GM18951 (cell line): ENCODE data around the gene UFD1.

ENCODE experiments used
- POLR2A ChIP-seq: IDR thresholded peaks from 4 replicates; pipeline ENCODE4 v1.6.1; 2011; ENCODE audit warnings: mild to moderate bottlenecking; ENCODE audit not compliant: insufficient read length, insufficient read depth; ENCODE audit errors: extremely low read depth
- in situ Hi-C: fragments of 300-500 bp; cut with MboI; formaldehyde crosslinking; loops from one replicate; pipeline ENCODE4 v1.12.0; 2022; ENCODE audit warnings: low sequenced_read_pairs, mixed read lengths, inconsistent platforms; ENCODE audit not compliant: unreplicated experiment

Gene UFD1

GRCh38 chr22:19480173-19480568 lies 1.2 kb upstream of the UFD1 start:
- in situ Hi-C loops: no loop called here
- TF ChIP-seq POLR2A: no peak

- TF ChIP-seq POLR2A: peak; percentile 62
- in situ Hi-C loops: no loop called here
These were observed 571 bp upstream of the UFD1 start, which contains the start of gene CDC45 for GRCh38 chr22:19479355-19480172. TSS of gene CDC45 (plus strand) at chr22:19479920. CDS start at chr22:19479969, 49 bp downstream.

- TF ChIP-seq POLR2A: no peak
- in situ Hi-C loops: no loop called here
These were observed 720 bp downstream of the UFD1 start for GRCh38 chr22:19478045-19478900.

- in situ Hi-C loops: no loop called here
These were observed 1.5 kb downstream of the UFD1 start for GRCh38 chr22:19477321-19478044.

GRCh38 chr22:19476023-19476422 lies 3.0 kb downstream of the UFD1 start:
- in situ Hi-C loops: no loop called here
- TF ChIP-seq POLR2A: no peak

More at GRCh38 chr22:19477321-19478044, 1.5 kb downstream of the UFD1 start:
- TF ChIP-seq POLR2A: no peak

GRCh38 chr22:19473578-19473977 lies 5.4 kb downstream of the UFD1 start:
- TF ChIP-seq POLR2A: no peak
- in situ Hi-C loops: no loop called here

- in situ Hi-C loops: no loop called here
- no peak for TF ChIP-seq POLR2A
These were observed 6.8 kb downstream of the UFD1 start for GRCh38 chr22:19472233-19472632.

GRCh38 chr22:19471572-19471971 lies 7.4 kb downstream of the UFD1 start:
- no peak for TF ChIP-seq POLR2A
- in situ Hi-C loops: no loop called here

GRCh38 chr22:19470010-19470409 lies 9.0 kb downstream of the UFD1 start:
- in situ Hi-C loops: no loop called here

GRCh38 chr22:19469421-19469820 lies 9.6 kb downstream of the UFD1 start:
- no peak for TF ChIP-seq POLR2A
- in situ Hi-C loops: no loop called here

More at GRCh38 chr22:19470010-19470409, 9.0 kb downstream of the UFD1 start:
- no peak for TF ChIP-seq POLR2A

- no peak for TF ChIP-seq POLR2A
- in situ Hi-C loops: no loop called here
These were observed 11.1 kb downstream of the UFD1 start for GRCh38 chr22:19467912-19468311.

- TF ChIP-seq POLR2A: no peak
- in situ Hi-C loops: no loop called here
These were observed 11.9 kb downstream of the UFD1 start for GRCh38 chr22:19466848-19467752.
